Esophagus muscularis mucosa (tissue), 3 donors: ENCODE measurements around the gene PCDH15.

ENCODE experiments used
- EP300 ChIP-seq: sonication (generic); formaldehyde crosslinking; IDR thresholded peaks from one replicate; pipeline ENCODE4 v1.6.1; 2017; ENCODE audit warnings: antibody characterized with exemption
- TF ChIP-seq, protein P1 (sequence below), 3 experiments: fragments of 200-600 bp in 2 of 3; fragments of 450-650 bp in 1 of 3; sonication (generic) in 2 of 3; IDR thresholded peaks; one replicate each; pipeline ENCODE4 v1.5.1; 2017 to 2019; ENCODE audit warnings: antibody characterized with exemption in 3 of 3, mild to moderate bottlenecking in 2 of 3, moderate library complexity in 1 of 3

DNA sequence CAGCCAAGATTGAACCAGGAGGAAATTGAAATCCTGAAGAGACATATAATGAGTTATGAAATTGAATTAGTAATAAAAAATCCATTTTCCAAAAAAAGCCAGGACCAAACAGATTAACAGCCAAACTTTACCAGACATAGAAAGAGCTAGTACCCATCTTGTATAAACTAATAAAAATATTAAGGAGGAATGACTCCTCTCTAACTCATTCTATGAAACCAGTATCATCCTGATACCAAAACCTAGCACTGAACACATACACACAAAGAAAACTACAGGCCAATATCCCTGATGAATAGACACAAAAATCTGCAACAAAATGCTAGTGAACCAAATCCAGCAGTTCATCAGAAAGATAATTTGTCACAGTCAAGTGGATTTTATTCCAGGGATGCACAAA is 140.6 kb downstream of the PCDH15 start:
- TF ChIP-seq, protein P1, sequence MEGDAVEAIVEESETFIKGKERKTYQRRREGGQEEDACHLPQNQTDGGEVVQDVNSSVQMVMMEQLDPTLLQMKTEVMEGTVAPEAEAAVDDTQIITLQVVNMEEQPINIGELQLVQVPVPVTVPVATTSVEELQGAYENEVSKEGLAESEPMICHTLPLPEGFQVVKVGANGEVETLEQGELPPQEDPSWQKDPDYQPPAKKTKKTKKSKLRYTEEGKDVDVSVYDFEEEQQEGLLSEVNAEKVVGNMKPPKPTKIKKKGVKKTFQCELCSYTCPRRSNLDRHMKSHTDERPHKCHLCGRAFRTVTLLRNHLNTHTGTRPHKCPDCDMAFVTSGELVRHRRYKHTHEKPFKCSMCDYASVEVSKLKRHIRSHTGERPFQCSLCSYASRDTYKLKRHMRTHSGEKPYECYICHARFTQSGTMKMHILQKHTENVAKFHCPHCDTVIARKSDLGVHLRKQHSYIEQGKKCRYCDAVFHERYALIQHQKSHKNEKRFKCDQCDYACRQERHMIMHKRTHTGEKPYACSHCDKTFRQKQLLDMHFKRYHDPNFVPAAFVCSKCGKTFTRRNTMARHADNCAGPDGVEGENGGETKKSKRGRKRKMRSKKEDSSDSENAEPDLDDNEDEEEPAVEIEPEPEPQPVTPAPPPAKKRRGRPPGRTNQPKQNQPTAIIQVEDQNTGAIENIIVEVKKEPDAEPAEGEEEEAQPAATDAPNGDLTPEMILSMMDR (IDR thresholded peaks at IDR 0.05) = no peak
- no peak for TF ChIP-seq EP300
